Measurements from ENCODE around the gene NUTM2B. TPM values are rescaled to one million over a fixed set of nuclear protein-coding genes. Genes with fewer than 3 reads are reported as not detected.
"Not testable (repeated sequence)": the region's sequence is repeated elsewhere in the genome, so short reads cannot be mapped to it uniquely, and the experiment has no call there.

Gene NUTM2B
- total RNA-seq, 1 experiment from 2014 or later: 0.83 TPM

GRCh38 chr10:79700381-79700944 is 2.6 kb upstream of the NUTM2B start:
- H3F3A ChIP-seq (ENCODE audit: insufficient read depth, low read depth); H2AFZ ChIP-seq; H3K36me3 ChIP-seq (ENCODE audit: low read depth); H3K4me3 ChIP-seq; CTCF ChIA-PET; DNase-seq; H3K9me3 ChIP-seq (ENCODE audit: insufficient read depth, low read depth); POLR2A ChIA-PET (ENCODE audit: unreplicated experiment); H4K20me1 ChIP-seq (ENCODE audit: insufficient read depth); BruUV-seq (replicated peaks); H3K79me2 ChIP-seq (ENCODE audit: low read depth); H3K4me1 ChIP-seq (replicated peaks; ENCODE audit: insufficient read depth); H3K4me2 ChIP-seq; intact Hi-C loops (cut with micrococcal nuclease; ENCODE audit: unreplicated experiment); H3K9me2 ChIP-seq (ENCODE audit: insufficient read depth); H3K27me3 ChIP-seq (ENCODE audit: insufficient read depth, low read depth); H3K27ac ChIP-seq: not testable (repeated sequence)

GRCh38 chr10:79707017-79707416 is 4.0 kb downstream of the NUTM2B start:
- H3K9me2 ChIP-seq (ENCODE audit: insufficient read depth); H4K20me1 ChIP-seq (ENCODE audit: insufficient read depth); H3K9me3 ChIP-seq (ENCODE audit: insufficient read depth, low read depth); intact Hi-C loops (cut with micrococcal nuclease; ENCODE audit: unreplicated experiment); POLR2A ChIA-PET (ENCODE audit: unreplicated experiment); H3K27ac ChIP-seq; H3K4me1 ChIP-seq (replicated peaks; ENCODE audit: insufficient read depth); H3K4me3 ChIP-seq; H3K4me2 ChIP-seq; H3K79me2 ChIP-seq (ENCODE audit: low read depth); H3K36me3 ChIP-seq (ENCODE audit: low read depth); BruUV-seq (replicated peaks); H3K27me3 ChIP-seq (ENCODE audit: insufficient read depth, low read depth); DNase-seq; CTCF ChIA-PET; H2AFZ ChIP-seq; H3F3A ChIP-seq (ENCODE audit: insufficient read depth, low read depth): not testable (repeated sequence)

GRCh38 chr10:79714976-79715375 is 11.9 kb downstream of the NUTM2B start:
- H3K4me2 ChIP-seq; H2AFZ ChIP-seq; H3K79me2 ChIP-seq (ENCODE audit: low read depth); H3K4me1 ChIP-seq (replicated peaks; ENCODE audit: insufficient read depth); H3K9me2 ChIP-seq (ENCODE audit: insufficient read depth); POLR2A ChIA-PET (ENCODE audit: unreplicated experiment); intact Hi-C loops (cut with micrococcal nuclease; ENCODE audit: unreplicated experiment); DNase-seq; H4K20me1 ChIP-seq (ENCODE audit: insufficient read depth); H3K9me3 ChIP-seq (ENCODE audit: insufficient read depth, low read depth); BruUV-seq (replicated peaks); H3K36me3 ChIP-seq (ENCODE audit: low read depth); H3F3A ChIP-seq (ENCODE audit: insufficient read depth, low read depth); H3K4me3 ChIP-seq; H3K27me3 ChIP-seq (ENCODE audit: insufficient read depth, low read depth); H3K27ac ChIP-seq; CTCF ChIA-PET: not testable (repeated sequence)

GRCh38 chr10:79716917-79717579 is 14.0 kb downstream of the NUTM2B start:
- intact Hi-C loops (cut with micrococcal nuclease; ENCODE audit: unreplicated experiment); H3K36me3 ChIP-seq (ENCODE audit: low read depth); H3K27me3 ChIP-seq (ENCODE audit: insufficient read depth, low read depth); H3K9me3 ChIP-seq (ENCODE audit: insufficient read depth, low read depth); H3K4me2 ChIP-seq; CTCF ChIA-PET; BruUV-seq (replicated peaks); H2AFZ ChIP-seq; H4K20me1 ChIP-seq (ENCODE audit: insufficient read depth); DNase-seq; H3K79me2 ChIP-seq (ENCODE audit: low read depth); H3K4me1 ChIP-seq (replicated peaks; ENCODE audit: insufficient read depth); H3K27ac ChIP-seq; H3K4me3 ChIP-seq; POLR2A ChIA-PET (ENCODE audit: unreplicated experiment); H3F3A ChIP-seq (ENCODE audit: insufficient read depth, low read depth); H3K9me2 ChIP-seq (ENCODE audit: insufficient read depth): not testable (repeated sequence)

- POLR2A ChIA-PET (ENCODE audit: unreplicated experiment); H3K36me3 ChIP-seq (ENCODE audit: low read depth); H3K4me2 ChIP-seq; H3K79me2 ChIP-seq (ENCODE audit: low read depth); H3K9me3 ChIP-seq (ENCODE audit: insufficient read depth, low read depth); H3F3A ChIP-seq (ENCODE audit: insufficient read depth, low read depth); DNase-seq; H3K27me3 ChIP-seq (ENCODE audit: insufficient read depth, low read depth); H3K4me3 ChIP-seq; H3K27ac ChIP-seq; BruUV-seq (replicated peaks); H3K9me2 ChIP-seq (ENCODE audit: insufficient read depth); intact Hi-C loops (cut with micrococcal nuclease; ENCODE audit: unreplicated experiment); CTCF ChIA-PET; H2AFZ ChIP-seq; H4K20me1 ChIP-seq (ENCODE audit: insufficient read depth); H3K4me1 ChIP-seq (replicated peaks; ENCODE audit: insufficient read depth): not testable (repeated sequence)
These were observed 17.0 kb downstream of the NUTM2B start for GRCh38 chr10:79720000-79720399.

GRCh38 chr10:79726620-79727019 is 23.6 kb downstream of the NUTM2B start:
- H3K4me3 ChIP-seq; H3K27ac ChIP-seq; BruUV-seq (replicated peaks); H3K79me2 ChIP-seq (ENCODE audit: low read depth); H3K27me3 ChIP-seq (ENCODE audit: insufficient read depth, low read depth); H3K4me2 ChIP-seq; H2AFZ ChIP-seq; H4K20me1 ChIP-seq (ENCODE audit: insufficient read depth); H3K9me2 ChIP-seq (ENCODE audit: insufficient read depth); H3K36me3 ChIP-seq (ENCODE audit: low read depth); CTCF ChIA-PET; H3K9me3 ChIP-seq (ENCODE audit: insufficient read depth, low read depth); intact Hi-C loops (cut with micrococcal nuclease; ENCODE audit: unreplicated experiment); DNase-seq; H3F3A ChIP-seq (ENCODE audit: insufficient read depth, low read depth); H3K4me1 ChIP-seq (replicated peaks; ENCODE audit: insufficient read depth); POLR2A ChIA-PET (ENCODE audit: unreplicated experiment): not testable (repeated sequence)

- H4K20me1 ChIP-seq (ENCODE audit: insufficient read depth); H3K4me2 ChIP-seq; POLR2A ChIA-PET (ENCODE audit: unreplicated experiment); BruUV-seq (replicated peaks); H3K36me3 ChIP-seq (ENCODE audit: low read depth); H3K9me3 ChIP-seq (ENCODE audit: insufficient read depth, low read depth); intact Hi-C loops (cut with micrococcal nuclease; ENCODE audit: unreplicated experiment); H3K9me2 ChIP-seq (ENCODE audit: insufficient read depth); H2AFZ ChIP-seq; H3K4me3 ChIP-seq; H3K27me3 ChIP-seq (ENCODE audit: insufficient read depth, low read depth); H3K27ac ChIP-seq; H3K4me1 ChIP-seq (replicated peaks; ENCODE audit: insufficient read depth); DNase-seq; H3K79me2 ChIP-seq (ENCODE audit: low read depth); H3F3A ChIP-seq (ENCODE audit: insufficient read depth, low read depth); CTCF ChIA-PET: not testable (repeated sequence)
These were observed 41.8 kb downstream of the NUTM2B start for GRCh38 chr10:79744844-79745243.
